Stimulated activated CD8-positive, alpha-beta memory T cell treated with anti-CD3 and anti-CD28 coated beads, Interleukin-7, amount 100 ng/mL, for 4 hours (primary cell): ENCODE measurements around the gene HP1BP3.

Experiments
- DNase-seq, 2 donors: peaks; one replicate each; pipeline ENCODE4 v3.0.0-alpha.2; 2020; ENCODE audit warnings: low read depth in 2 of 2

HP1BP3 gene

GRCh38 chr1:20693623-20694022, 93.5 kb downstream of the HP1BP3 start:
- DNase-seq = no peak
